C1 segment of cervical spinal cord (tissue), 14 donors: ENCODE results near the gene PECR.

Experiments
- DNase-seq, 14 donors: peaks; one replicate each; lab custom pipeline; 2025; lab: John Stamatoyannopoulos, UW

The PECR gene

DNA sequence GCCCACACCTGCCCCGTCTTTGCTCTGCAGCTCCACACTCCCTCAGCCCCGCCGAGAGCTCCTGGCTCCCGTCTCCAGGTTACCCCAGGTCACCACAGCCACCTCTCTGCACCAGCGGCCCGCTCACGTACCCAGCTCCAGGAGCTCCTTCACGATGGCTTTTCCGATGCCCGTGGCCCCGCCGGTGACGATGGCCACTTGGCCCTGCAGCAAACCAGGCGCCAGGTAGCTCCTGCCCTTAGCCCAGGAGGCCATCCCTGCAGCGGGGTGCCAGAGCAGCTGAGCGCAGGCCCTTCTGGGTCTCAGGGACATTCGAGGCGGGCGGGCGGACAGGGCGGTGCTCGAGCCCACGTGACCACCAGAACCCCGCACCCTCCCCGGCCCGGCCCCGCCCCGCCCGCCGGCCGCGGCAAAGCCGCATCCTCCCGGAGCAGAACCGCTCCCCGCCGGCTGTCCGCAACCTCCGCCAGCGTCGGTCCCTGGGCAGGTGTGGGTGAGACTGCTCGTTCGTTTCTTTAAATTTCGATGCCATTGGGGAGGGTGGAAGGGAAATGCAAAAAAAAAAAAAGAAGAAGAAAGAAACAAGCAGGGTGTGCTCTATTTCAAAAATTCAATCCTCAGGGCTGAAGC is at the start of gene PECR, which contains the start of gene TMEM169:
TSS of gene PECR (minus strand) at position 323 of the 630 bp plus-strand sequence. CDS start at position 255, 68 bp downstream.
TSS of gene TMEM169 (plus strand) at position 433 of the 630 bp plus-strand sequence. CDS start 14,045 bp downstream, outside the sequence.
- DNase-seq, result peak; percentile 26 to 89 (median 76)

DNA sequence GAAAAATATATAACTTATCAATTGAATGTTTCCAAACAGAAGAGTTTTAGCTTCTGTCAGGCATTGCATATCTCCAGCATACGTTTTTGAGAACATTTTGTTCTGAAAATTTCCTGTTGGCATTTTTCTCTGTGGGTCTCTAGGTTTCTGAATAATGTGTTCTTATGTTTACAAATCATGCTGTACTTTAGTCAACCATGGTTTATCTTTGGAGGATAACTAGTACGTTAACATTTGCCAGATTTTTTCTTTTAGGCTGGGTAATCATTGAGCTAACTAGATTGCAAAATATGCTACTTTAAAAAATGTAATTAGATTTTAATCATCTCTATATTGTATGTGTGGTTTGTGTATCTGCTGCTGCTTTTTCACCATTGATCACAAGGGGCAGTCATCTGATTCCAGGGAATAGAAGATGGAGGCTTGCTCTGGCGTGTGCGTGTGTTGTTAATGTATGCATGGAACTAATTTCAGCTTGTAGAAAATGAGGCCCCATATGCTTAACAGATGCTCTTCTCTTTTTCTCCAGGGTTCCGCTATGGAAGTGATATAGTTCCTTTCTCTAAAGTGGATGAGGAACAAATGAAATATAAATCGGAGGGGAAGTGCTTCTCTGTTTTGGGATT is 48.9 kb upstream of the PECR start:
- no peak for DNase-seq

DNA sequence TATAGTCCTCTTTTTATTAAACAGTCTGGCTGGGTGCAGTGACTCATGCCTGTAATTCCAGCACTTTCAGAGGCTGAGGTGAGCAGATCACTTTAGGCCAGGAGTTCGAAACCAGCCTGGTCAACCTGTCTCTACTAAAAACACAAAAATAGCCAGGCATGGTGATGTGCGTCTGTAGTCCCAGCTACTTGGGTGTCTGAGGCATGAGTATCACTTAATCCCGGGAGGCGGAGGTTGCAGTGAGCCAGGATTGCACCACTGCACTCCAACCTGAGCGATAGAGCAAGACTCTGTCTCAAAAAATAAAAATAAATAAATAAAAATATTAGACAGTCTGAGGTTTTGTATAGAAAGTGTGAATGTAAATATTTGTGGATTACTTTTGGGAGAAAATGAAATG is 45.3 kb upstream of the PECR start:
- no peak for DNase-seq

- no peak for DNase-seq
Measured at GRCh38 chr2:216121255-216121654, 39.6 kb upstream of the PECR start.

DNA sequence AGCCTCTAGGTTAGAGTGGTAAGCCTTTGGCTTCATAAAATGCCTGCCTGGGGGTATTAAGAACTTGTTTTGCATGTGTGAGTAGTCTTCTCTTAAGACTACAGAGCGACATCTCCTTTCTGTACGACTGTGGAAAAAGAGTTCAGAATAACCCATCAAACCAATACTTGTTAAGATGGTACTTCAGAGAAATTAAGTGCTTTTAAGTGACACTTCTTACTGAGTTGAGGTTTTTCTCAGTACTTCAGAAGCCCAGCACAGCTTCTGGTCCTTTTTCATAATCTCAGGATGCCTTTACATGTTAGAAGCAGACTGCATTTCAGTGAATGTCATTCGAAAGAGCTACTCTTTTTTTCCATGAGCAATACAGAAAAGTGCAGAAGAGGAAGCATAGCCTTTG is 38.4 kb upstream of the PECR start:
- DNase-seq, result no peak

DNA sequence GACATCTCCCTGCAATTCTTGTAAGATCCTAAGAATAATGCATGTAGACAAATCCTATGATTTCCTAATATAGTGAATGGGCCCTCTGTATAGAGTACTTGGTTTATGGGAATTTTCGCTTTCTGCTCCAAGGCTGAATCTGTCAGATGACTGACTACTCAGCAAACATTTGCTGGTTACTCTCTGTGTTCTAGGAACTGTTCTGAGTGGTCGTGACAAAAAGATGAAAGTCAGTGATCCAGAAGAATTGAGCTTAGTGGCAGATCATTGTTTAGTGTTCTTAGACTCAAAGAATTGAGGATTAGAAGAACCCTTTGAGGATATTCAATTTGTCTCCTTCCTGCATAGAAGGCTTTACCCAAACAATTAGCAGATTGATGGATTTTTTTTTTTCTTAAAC is 37.5 kb upstream of the PECR start:
- DNase-seq, result peak in 1 of 14 donors; percentile 12

DNA sequence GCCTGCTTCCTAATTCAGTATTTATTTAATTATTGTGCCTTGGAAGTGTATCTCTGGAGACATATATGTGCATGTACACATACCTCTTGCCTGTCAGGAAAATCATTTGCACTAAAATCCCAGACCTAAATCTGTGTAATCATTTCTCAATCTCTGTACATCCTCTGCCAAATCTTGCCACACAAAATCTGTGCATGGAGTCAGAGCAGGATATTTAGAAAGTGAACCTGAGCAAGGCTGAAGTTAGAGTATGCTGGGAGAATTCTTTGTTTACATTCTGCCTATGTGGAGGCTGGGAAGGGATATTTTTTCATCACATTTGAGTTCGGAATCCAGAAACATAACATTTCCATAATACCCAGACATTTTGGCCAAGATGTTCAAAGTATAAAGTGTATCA is 36.9 kb upstream of the PECR start:
- DNase-seq, result no peak

GRCh38 chr2:216117561-216118340 is 36.1 kb upstream of the PECR start:
- no peak for DNase-seq

- no peak for DNase-seq
Measured at GRCh38 chr2:216116418-216116817, 34.8 kb upstream of the PECR start.

DNA sequence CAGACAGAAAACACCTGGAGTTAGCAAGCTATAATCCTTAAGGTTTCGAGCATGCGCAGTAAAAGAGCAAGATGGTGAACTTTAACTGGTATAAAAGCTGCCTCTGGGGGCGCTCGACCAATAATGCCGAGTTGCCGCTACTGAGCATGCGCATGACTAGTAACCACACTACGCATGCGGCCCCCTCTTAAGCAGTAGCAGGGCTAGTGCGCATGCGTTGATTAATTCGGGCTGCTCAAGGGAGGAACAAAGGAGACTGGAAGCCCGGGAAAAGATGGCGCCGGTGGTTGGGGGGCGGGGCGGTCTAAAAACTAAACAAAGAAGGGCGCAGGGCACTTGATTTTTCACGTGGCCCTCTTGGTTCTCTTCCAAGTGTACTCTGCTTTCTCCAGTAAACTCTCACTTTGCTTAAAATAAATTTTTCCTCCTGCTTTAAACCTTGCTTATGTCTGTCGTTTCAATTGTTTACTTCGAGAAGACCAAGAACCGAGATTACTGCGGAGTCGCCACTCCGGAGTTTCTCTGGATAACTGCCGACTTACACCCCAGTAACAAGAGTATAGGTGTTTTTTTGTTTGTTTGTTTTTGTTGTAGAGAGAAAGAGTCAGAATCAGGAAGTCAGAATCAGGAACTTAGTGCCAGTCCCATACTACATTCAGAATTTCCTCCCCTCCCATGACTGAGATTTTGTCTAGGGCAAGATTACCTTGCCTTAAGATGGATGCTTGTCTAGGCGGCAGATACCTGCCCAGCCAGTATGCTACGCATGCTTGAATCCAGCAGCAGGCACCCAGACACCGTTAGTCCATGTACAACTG is 33.3 kb upstream of the PECR start:
- DNase-seq, result peak; percentile 35 to 97 (median 92)

- DNase-seq, result peak in 2 of 14 donors; percentile 46 to 72
Measured at GRCh38 chr2:216114382-216114713, 32.7 kb upstream of the PECR start.

DNA sequence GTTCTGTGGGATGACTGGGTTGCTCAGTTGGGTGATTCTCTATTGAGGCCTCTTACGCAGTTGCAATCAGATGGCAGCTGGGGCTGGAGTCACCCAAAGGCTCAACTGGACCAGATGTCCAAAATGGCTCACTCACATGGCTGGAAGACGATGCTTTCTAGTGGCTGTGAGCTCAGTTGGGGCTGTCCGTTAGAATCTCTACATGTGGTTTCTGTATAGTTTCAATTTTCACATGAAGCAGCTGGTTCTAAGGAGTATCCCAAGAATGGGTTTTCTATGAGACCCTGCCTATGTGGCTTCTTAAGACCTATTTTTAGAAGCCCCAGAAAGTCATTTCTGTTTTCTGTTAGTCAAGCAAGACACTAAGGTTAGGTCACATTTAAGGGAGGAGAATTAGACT is 32.0 kb upstream of the PECR start:
- DNase-seq, result no peak

DNA sequence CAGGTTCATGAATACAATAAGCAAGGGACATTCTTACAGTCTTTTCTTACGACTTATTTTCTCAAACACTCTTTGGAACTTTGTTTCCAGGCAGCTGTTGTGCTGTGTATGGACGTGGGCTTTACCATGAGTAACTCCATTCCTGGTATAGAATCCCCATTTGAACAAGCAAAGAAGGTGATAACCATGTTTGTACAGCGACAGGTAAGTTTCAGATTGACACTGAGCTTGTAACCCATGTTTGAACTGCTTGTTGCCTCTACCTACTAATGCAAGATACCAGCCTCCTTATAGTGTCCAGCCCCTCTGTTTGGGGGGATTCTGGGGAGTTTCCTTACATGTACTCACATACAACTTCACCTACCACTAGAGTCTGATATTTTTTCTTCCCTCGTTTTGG is 31.3 kb upstream of the PECR start:
- no peak for DNase-seq

- DNase-seq, result no peak
Measured at GRCh38 chr2:216111122-216111521, 29.5 kb upstream of the PECR start.

- no peak for DNase-seq
Measured at GRCh38 chr2:216110620-216111019, 29.0 kb upstream of the PECR start.

DNA sequence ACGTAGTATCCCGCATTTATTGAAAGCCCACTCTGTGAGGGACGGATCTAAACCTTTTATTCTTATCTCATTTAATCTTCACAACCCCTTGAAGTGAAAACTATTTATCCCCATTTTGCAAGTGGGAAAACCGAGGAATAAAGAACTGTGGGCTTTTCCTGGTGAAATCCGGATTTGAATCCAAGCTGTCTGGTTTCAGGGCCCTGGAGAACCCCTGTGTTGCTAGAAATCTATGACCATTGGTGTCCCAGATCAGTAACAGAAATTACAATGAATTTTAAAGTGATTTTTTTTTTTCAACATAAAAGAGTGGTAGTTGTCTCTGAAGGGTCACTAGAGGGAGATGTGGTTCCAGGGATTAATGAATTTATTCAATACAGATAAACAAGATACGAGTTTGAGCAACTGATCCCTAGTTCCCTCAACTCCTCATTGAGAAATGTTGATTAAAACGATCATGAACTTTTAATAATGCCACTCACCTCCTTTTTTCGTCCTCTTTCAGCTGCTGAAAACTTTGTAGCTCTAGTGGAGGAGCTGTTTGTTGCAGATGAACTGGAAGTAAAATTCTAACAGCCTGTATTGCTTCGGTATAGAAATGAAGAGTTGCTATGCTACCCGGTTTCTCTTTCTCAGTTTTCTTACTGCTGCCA is 28.5 kb upstream of the PECR start:
- DNase-seq, result no peak

- peak; percentile 64 to 97 (median 92) for DNase-seq
Measured at GRCh38 chr2:216108967-216109921, 27.6 kb upstream of the PECR start, which contains the start of gene XRCC5. Gene XRCC5, plus strand, starts transcription at chr2:216109348. Its CDS starts 89 bp downstream, at chr2:216109437.

- DNase-seq, result peak in 2 of 14 donors; percentile 1 to 3
Measured at GRCh38 chr2:216108310-216108966, 26.8 kb upstream of the PECR start.

- DNase-seq, result no peak
Measured at GRCh38 chr2:216107760-216108159, 26.2 kb upstream of the PECR start.
